PC-3 (cell line): ENCODE results near the gene PRR16. TPM values are rescaled to one million over a fixed set of nuclear protein-coding genes. Genes with fewer than 3 reads are reported as not detected.

Experiments used
- ATAC-seq: fragments of 200-7000 bp; cut with Tn5 transposase; 2 replicates; pipeline ENCODE4 v1.9.1; 2020; ENCODE audit warnings: mild to moderate bottlenecking, moderate library complexity
- BruUV-seq: library from RNA; stranded (reverse); fragments of 400-500 nt; replicated peaks from 2 replicates; lab custom pipeline; 2021; lab: Mats Ljungman, UMichigan
- CTCF ChIA-PET: fragments of 300-600 bp; sonication (Branson Sonifier 250); formaldehyde crosslinking; loops from one replicate; lab custom pipeline; 2022; ENCODE audit warnings: antibody characterized with exemption; lab: Charles Lee
- POLR2A ChIA-PET: fragments of 300-600 bp; sonication (Branson Sonifier 250); formaldehyde crosslinking; loops from one replicate; lab custom pipeline; 2022; ENCODE audit warnings: antibody characterized with exemption; ENCODE audit not compliant: unreplicated experiment; lab: Charles Lee
- DNase-seq: peaks from one replicate; pipeline ENCODE4 v3.0.0-alpha.2; 2015
- H2AFZ ChIP-seq: fragments of 300-600 bp; sonication (generic); 2 replicates; pipeline ENCODE4 v1.6.0; 2016; ENCODE audit warnings: antibody characterized with exemption, low read length
- H3F3A ChIP-seq: fragments of 300-600 bp; sonication (generic); one replicate; pipeline ENCODE4 v1.6.0; 2017; ENCODE audit warnings: antibody characterized with exemption, low read length, control low read depth, mild to moderate bottlenecking; ENCODE audit not compliant: unreplicated experiment
- H3K27ac ChIP-seq: fragments of 300-600 bp; sonication (generic); 2 replicates; pipeline ENCODE4 v1.5.1; 2016; ENCODE audit warnings: mild to moderate bottlenecking, low read length
- H3K27me3 ChIP-seq: fragments of 300-600 bp; sonication (generic); 2 replicates; pipeline ENCODE4 v1.6.1; 2016; ENCODE audit warnings: low read length, mixed read lengths
- H3K36me3 ChIP-seq: fragments of 300-600 bp; sonication (generic); 2 replicates; pipeline ENCODE4 v1.6.1; 2016; ENCODE audit warnings: low read depth, mixed run types, low read length, mixed read lengths
- H3K4me1 ChIP-seq: fragments of 300-600 bp; sonication (generic); 2 replicates; pipeline ENCODE4 v1.5.1; 2016; ENCODE audit warnings: low read length; ENCODE audit not compliant: insufficient read depth
- H3K4me2 ChIP-seq: fragments of 300-600 bp; sonication (generic); 2 replicates; pipeline ENCODE4 v1.6.0; 2016; ENCODE audit warnings: low read length
- H3K4me3 ChIP-seq: fragments of 300-600 bp; sonication (generic); 2 replicates; pipeline ENCODE4 v1.5.1; 2016; ENCODE audit warnings: mild to moderate bottlenecking, low read length, mixed read lengths
- H3K79me2 ChIP-seq: fragments of 300-600 bp; sonication (generic); 2 replicates; pipeline ENCODE4 v1.6.1; 2017; ENCODE audit warnings: low read length, mixed read lengths
- H3K9ac ChIP-seq: fragments of 300-600 bp; sonication (generic); 2 replicates; pipeline ENCODE4 v1.6.0; 2016; ENCODE audit warnings: mild to moderate bottlenecking, low read length
- H3K9me2 ChIP-seq: fragments of 300-600 bp; sonication (generic); replicated peaks from 2 replicates; pipeline ENCODE4 v1.6.1; 2016; ENCODE audit warnings: mixed run types, low read length, mixed read lengths
- H3K9me3 ChIP-seq: fragments of 300-600 bp; sonication (generic); 2 replicates; pipeline ENCODE4 v1.6.1; 2016; ENCODE audit warnings: low read length, mixed read lengths
- H4K20me1 ChIP-seq: fragments of 300-600 bp; sonication (generic); 2 replicates; pipeline ENCODE4 v1.6.1; 2016; ENCODE audit warnings: low read length, mixed read lengths
- EZH2 ChIP-seq: fragments of 300-600 bp; sonication (generic); IDR thresholded peaks from one replicate; pipeline ENCODE4 v1.6.1; 2017; ENCODE audit warnings: antibody characterized with exemption, mild to moderate bottlenecking, low read length; ENCODE audit not compliant: unreplicated experiment
- EZH2phosphoT487 ChIP-seq: fragments of 300-600 bp; sonication (generic); IDR thresholded peaks from 2 replicates; pipeline ENCODE4 v1.6.1; 2018; ENCODE audit warnings: mild to moderate bottlenecking, antibody characterized with exemption, low read length, borderline replicate concordance
- intact Hi-C: fragments of 100-400 bp; cut with micrococcal nuclease; formaldehyde crosslinking; loops from 2 replicates; pipeline ENCODE4 v1.9.0; 2023
- total RNA-seq: library from RNA; depleted of rRNA; stranded (reverse); fragments of >200 nt; gene quantifications from 2 replicates; pipeline ENCODE4 v1.2.3, GENCODE V29; 2014
- TF ChIP-seq, protein P1 (sequence below): fragments of 300-600 bp; sonication (generic); conservative IDR thresholded peaks from 2 replicates; pipeline ENCODE4 v1.5.1; 2017; ENCODE audit warnings: antibody characterized with exemption, low read depth, mild to moderate bottlenecking, low read length

The PRR16 gene
- total RNA-seq, 1 experiment from 2014 or later = 3.6 TPM

GRCh38 chr5:120509053-120509452 lies 45.0 kb downstream of the PRR16 start:
- Histone ChIP-seq H3K9me3 (no peaks in the 10 kb centered on the region), H3K79me2 (no peaks in the 10 kb centered on the region), H4K20me1 (no peaks in the 10 kb centered on the region), H3K36me3 (no peaks in the 10 kb centered on the region), H3K9me2 (no peaks in the 10 kb centered on the region), H3K9ac (no peak overlapping the region), H3K4me1 (no peaks in the 10 kb centered on the region), H3K27ac (no peak overlapping the region), H3F3A (no peaks in the 10 kb centered on the region), H3K4me3 (no peak overlapping the region), H3K4me2 (no peak overlapping the region), H3K27me3 (no peaks in the 10 kb centered on the region), H2AFZ (no peak overlapping the region)
- POLR2A ChIA-PET = no interaction called here
- no TSS peak for BruUV-seq
- no peak for DNase-seq
- CTCF ChIA-PET = no interaction called here
- intact Hi-C loops = no loop called here
- no peak for ATAC-seq
- TF ChIP-seq EZH2phosphoT487 (no peak), EZH2 (no peak)
- TF ChIP-seq, protein P1, sequence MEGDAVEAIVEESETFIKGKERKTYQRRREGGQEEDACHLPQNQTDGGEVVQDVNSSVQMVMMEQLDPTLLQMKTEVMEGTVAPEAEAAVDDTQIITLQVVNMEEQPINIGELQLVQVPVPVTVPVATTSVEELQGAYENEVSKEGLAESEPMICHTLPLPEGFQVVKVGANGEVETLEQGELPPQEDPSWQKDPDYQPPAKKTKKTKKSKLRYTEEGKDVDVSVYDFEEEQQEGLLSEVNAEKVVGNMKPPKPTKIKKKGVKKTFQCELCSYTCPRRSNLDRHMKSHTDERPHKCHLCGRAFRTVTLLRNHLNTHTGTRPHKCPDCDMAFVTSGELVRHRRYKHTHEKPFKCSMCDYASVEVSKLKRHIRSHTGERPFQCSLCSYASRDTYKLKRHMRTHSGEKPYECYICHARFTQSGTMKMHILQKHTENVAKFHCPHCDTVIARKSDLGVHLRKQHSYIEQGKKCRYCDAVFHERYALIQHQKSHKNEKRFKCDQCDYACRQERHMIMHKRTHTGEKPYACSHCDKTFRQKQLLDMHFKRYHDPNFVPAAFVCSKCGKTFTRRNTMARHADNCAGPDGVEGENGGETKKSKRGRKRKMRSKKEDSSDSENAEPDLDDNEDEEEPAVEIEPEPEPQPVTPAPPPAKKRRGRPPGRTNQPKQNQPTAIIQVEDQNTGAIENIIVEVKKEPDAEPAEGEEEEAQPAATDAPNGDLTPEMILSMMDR = no peak

DNA sequence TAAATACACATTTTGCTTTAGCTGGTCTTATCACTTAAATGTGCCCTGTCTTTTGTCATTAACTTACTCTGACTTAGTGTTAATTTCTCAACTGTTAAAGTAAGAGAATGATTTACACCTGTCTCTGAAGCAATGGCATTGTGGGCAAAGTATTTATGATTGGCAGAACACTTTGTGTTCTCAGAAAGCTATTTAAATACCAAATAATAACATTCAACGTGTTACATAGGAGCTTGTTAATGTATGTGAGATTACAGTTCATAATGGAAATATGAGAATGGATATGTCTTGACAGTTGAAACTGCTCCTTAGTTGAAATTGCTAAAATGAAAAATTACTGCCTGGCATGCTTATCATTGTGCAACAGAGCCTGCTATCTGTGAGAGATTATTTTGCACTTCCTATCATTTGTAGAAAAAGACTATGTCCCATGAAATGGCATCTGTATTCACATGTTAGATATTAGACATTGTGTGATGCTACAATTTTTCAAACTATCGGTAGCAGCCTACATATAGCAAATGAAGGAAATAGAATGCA lies 46.1 kb downstream of the PRR16 start:
- no peaks in the 10 kb centered on the region for H3K9me2 ChIP-seq
- DNase-seq (no peak), ATAC-seq (no peak)
- no peaks in the 10 kb centered on the region for H3K36me3 ChIP-seq
- no peak overlapping the region for H3K9ac ChIP-seq
- no TSS peak for BruUV-seq
- H3K4me2 ChIP-seq = no peak overlapping the region
- H3K27me3 ChIP-seq = no peaks in the 10 kb centered on the region
- no peaks in the 10 kb centered on the region for H3F3A ChIP-seq
- intact Hi-C loops = no loop called here
- no peaks in the 10 kb centered on the region for H3K79me2 ChIP-seq
- no peak overlapping the region for H2AFZ ChIP-seq
- H4K20me1 ChIP-seq = no peaks in the 10 kb centered on the region
- H3K27ac ChIP-seq = no peak overlapping the region
- no peak overlapping the region for H3K4me3 ChIP-seq
- TF ChIP-seq EZH2 (no peak), EZH2phosphoT487 (no peak)
- TF ChIP-seq, protein P1 = no peak
- no peaks in the 10 kb centered on the region for H3K4me1 ChIP-seq
- ChIA-PET CTCF (no interaction called here), POLR2A (no interaction called here)
- H3K9me3 ChIP-seq = no peaks in the 10 kb centered on the region

DNA sequence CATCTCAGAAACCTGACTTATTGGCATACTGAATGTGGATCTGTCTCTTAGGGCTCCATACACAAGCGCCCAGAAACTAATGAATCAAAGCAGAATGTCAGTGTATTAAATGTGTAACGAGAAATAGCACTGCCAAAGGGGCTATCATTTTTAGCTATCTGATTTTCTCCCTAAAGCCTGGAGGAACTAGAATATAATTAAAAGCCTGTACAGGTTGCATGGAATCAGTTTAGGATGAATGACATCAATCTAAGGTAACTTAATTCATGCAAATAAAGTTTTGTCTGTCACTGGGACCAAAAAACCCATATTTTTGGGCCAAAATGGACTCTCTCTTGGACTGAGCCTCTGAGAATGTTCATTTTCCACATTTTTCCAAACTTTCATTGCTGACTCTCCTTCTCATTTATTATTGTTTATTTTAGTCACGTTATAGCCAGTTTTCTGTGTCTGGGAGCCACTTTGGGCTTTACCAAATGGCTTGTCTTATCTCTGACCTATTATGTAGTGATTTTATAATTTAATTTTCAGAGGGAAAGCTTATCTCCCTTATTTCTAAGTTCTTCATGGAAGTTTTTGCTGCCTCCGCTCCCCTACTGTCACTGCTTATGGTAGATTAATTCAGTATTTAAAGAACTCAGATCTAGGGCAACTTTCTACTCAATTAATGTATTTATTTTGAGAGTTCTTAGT lies 47.0 kb downstream of the PRR16 start:
- Histone ChIP-seq H4K20me1 (no peaks in the 10 kb centered on the region), H3K9me3 (no peaks in the 10 kb centered on the region), H3F3A (no peaks in the 10 kb centered on the region), H3K27me3 (no peaks in the 10 kb centered on the region), H3K4me2 (no peak overlapping the region), H3K4me3 (no peak overlapping the region), H3K9me2 (no peaks in the 10 kb centered on the region), H3K9ac (no peak overlapping the region), H3K79me2 (no peaks in the 10 kb centered on the region), H3K36me3 (no peaks in the 10 kb centered on the region), H2AFZ (no peak overlapping the region), H3K27ac (no peak overlapping the region), H3K4me1 (no peaks in the 10 kb centered on the region)
- no peak for ATAC-seq
- no peak for TF ChIP-seq EZH2phosphoT487
- TF ChIP-seq, protein P1 = no peak
- TF ChIP-seq EZH2 = no peak
- no TSS peak for BruUV-seq
- ChIA-PET CTCF (no interaction called here), POLR2A (interaction anchor here (0.6 kb wide), 1 partner anchor 1314 kb away, joined by 6 read pairs; no protein-coding TSS in a partner anchor)
- no peak for DNase-seq
- intact Hi-C loops = no loop called here
